SK-N-SH (cell line): Measurements from ENCODE around the gene E2F1. TPM values are rescaled to one million over a fixed set of nuclear protein-coding genes. Genes with fewer than 3 reads are reported as not detected.
A peak's percentile ranks its signal among the peaks of the same experiment; 100 is the strongest.

Source experiments
- CTCF ChIA-PET: fragments of 300-600, 350-600 bp; formaldehyde crosslinking; extraction: SDS; loops from one replicate; lab custom pipeline; 2021; lab: Yijun Ruan, JAX
- POLR2A ChIA-PET: fragments of 350-600 bp; sonication (Branson Sonifier 250); formaldehyde crosslinking; extraction: SDS; loops from one replicate; lab custom pipeline; 2020; ENCODE audit warnings: antibody characterized with exemption, inconsistent platforms; lab: Yijun Ruan, JAX
- DNase-seq: peaks from one replicate; pipeline ENCODE4 v3.0.0; 2012
- H2AFZ ChIP-seq: fragments of 200-600 bp; sonication (generic); 2 replicates; pipeline ENCODE4 v1.8.1; 2016; ENCODE audit warnings: antibody characterized with exemption, mild to moderate bottlenecking, low read depth
- H3F3A ChIP-seq: fragments of 200-600 bp; sonication (generic); replicated peaks from 2 replicates; pipeline ENCODE3; 2016; ENCODE audit warnings: antibody characterized with exemption, mild to moderate bottlenecking; ENCODE audit not compliant: insufficient read depth
- H3K27ac ChIP-seq, 2 experiments: fragments of 200-500 bp in 1 of 2; fragments of 200-600 bp in 1 of 2; sonication (Bioruptor generic) in 1 of 2; sonication (generic), shearing (Covaris generic) in 1 of 2; 2 replicates each; pipeline versions ENCODE4 v1.5.1 to v1.6.1; 2014 to 2016; ENCODE audit warnings: low read depth in 2 of 2, inconsistent platforms in 1 of 2, low read length in 1 of 2, mild to moderate bottlenecking in 1 of 2, mixed read lengths in 1 of 2
- H3K27me3 ChIP-seq: fragments of 200-600 bp; sonication (generic), shearing (Covaris generic); 2 replicates; pipeline ENCODE4 v1.6.1; 2016; ENCODE audit warnings: mixed run types; ENCODE audit not compliant: insufficient read depth
- H3K36me3 ChIP-seq, 2 experiments: fragments of 200-500 bp in 1 of 2; fragments of 200-600 bp in 1 of 2; sonication (Bioruptor generic) in 1 of 2; sonication (generic) in 1 of 2; replicated peaks in 1 of 2; 2 replicates each; pipeline versions ENCODE3 to v1.5.1; 2014 to 2016; ENCODE audit warnings: low read length in 1 of 2, mild to moderate bottlenecking in 1 of 2; ENCODE audit not compliant: insufficient read depth in 2 of 2, control insufficient read depth in 1 of 2
- H3K4me1 ChIP-seq, 2 experiments: fragments of 200-500 bp in 1 of 2; fragments of 200-600 bp in 1 of 2; sonication (Bioruptor generic) in 1 of 2; sonication (generic), shearing (Covaris generic) in 1 of 2; 2 replicates each; pipeline versions ENCODE4 v1.5.1 to v1.6.1; 2014 to 2016; ENCODE audit warnings: low read depth in 1 of 2, low read length in 1 of 2, mixed run types in 1 of 2; ENCODE audit not compliant: insufficient read depth in 2 of 2, control insufficient read depth in 1 of 2
- H3K4me2 ChIP-seq: fragments of 200-600 bp; sonication (generic), shearing (Covaris generic); 2 replicates; pipeline ENCODE4 v1.6.1; 2017; ENCODE audit warnings: mixed run types
- H3K4me3 ChIP-seq, 2 experiments: fragments of 200-500 bp in 1 of 2; fragments of 200-600 bp in 1 of 2; sonication (Bioruptor generic) in 1 of 2; sonication (generic), shearing (Covaris generic) in 1 of 2; 2 replicates each; pipeline versions ENCODE4 v1.5.1 to v1.8.1; 2014 to 2016; ENCODE audit warnings: low read depth in 2 of 2, inconsistent platforms in 1 of 2, low read length in 1 of 2, mild to moderate bottlenecking in 1 of 2, mixed read lengths in 1 of 2, moderate library complexity in 1 of 2
- H3K79me2 ChIP-seq: fragments of 200-600 bp; sonication (generic); 2 replicates; pipeline ENCODE4 v1.8.1; 2017; ENCODE audit warnings: mild to moderate bottlenecking; ENCODE audit not compliant: insufficient read depth
- H3K9ac ChIP-seq: fragments of 200-600 bp; sonication (generic); 2 replicates; pipeline ENCODE4 v1.6.1; 2017; ENCODE audit warnings: mixed run types
- H3K9me2 ChIP-seq: fragments of 200-600 bp; sonication (generic); 2 replicates; pipeline ENCODE4 v1.6.1; 2017; ENCODE audit warnings: mixed run types
- H3K9me3 ChIP-seq: fragments of 200-600 bp; sonication (generic); 2 replicates; pipeline ENCODE4 v1.6.1; 2017; ENCODE audit warnings: mixed run types, mild to moderate bottlenecking, moderate library complexity
- H4K20me1 ChIP-seq: fragments of 200-600 bp; sonication (generic); 2 replicates; pipeline ENCODE4 v1.6.1; 2017; ENCODE audit warnings: mild to moderate bottlenecking, mixed run types; ENCODE audit not compliant: insufficient read depth
- CHD2 ChIP-seq: fragments of 150-350 bp; IDR thresholded peaks from 2 replicates; pipeline ENCODE4 v1.6.1; 2018; ENCODE audit warnings: low read length; ENCODE audit not compliant: partially characterized antibody
- CTCF ChIP-seq: fragments of 200-600 bp; sonication (generic); IDR thresholded peaks from 2 replicates; pipeline ENCODE4 v1.6.1; 2017; ENCODE audit warnings: antibody characterized with exemption, mild to moderate bottlenecking, moderate library complexity
- ELF1 ChIP-seq: IDR thresholded peaks from 2 replicates; pipeline ENCODE4 v1.4.0; 2012
- EZH2phosphoT487 ChIP-seq: fragments of 200-600 bp; sonication (generic); IDR thresholded peaks from 2 replicates; pipeline ENCODE4 v1.6.1; 2017; ENCODE audit warnings: low read depth, mixed run types, mild to moderate bottlenecking, antibody characterized with exemption, moderate library complexity, borderline replicate concordance
- FOSL2 ChIP-seq: IDR thresholded peaks from 2 replicates; pipeline ENCODE4 v1.4.0; 2012; ENCODE audit warnings: low read depth, mild to moderate bottlenecking, moderate library complexity, borderline replicate concordance
- FOXJ3 ChIP-seq: sonication (generic); formaldehyde crosslinking; IDR thresholded peaks from 2 replicates; pipeline ENCODE4 v1.5.1; 2020; ENCODE audit warnings: mild to moderate bottlenecking, missing genetic modification reagents
- GATA2 ChIP-seq: sonication (generic); formaldehyde crosslinking; IDR thresholded peaks from 2 replicates; pipeline ENCODE4 v1.5.0; 2020; ENCODE audit warnings: mild to moderate bottlenecking, missing genetic modification reagents
- IRF3 ChIP-seq: fragments of 150-350 bp; IDR thresholded peaks from 2 replicates; pipeline ENCODE4 v1.6.1; 2016; ENCODE audit warnings: mild to moderate bottlenecking, low read depth, low read length
- JUND ChIP-seq: IDR thresholded peaks from 2 replicates; pipeline ENCODE4 v1.4.0; 2012
- MXI1 ChIP-seq: IDR thresholded peaks from 2 replicates; pipeline ENCODE4 v1.6.1; 2012; ENCODE audit warnings: mild to moderate bottlenecking, low read depth, low read length, improper control_type of control experiment
- NRF1 ChIP-seq: IDR thresholded peaks from 2 replicates; pipeline ENCODE4 v1.6.1; 2012; ENCODE audit warnings: low read depth, mild to moderate bottlenecking, low read length
- POLR2AphosphoS5 ChIP-seq: IDR thresholded peaks from 2 replicates; pipeline ENCODE4 v1.6.1; 2012; ENCODE audit warnings: low read depth, low read length
- RFX5 ChIP-seq: IDR thresholded peaks from 2 replicates; pipeline ENCODE4 v1.6.1; 2012; ENCODE audit warnings: mild to moderate bottlenecking, improper control_type of control experiment, low read length
- RXRA ChIP-seq: IDR thresholded peaks from 2 replicates; pipeline ENCODE4 v1.4.0; 2012; ENCODE audit warnings: low read depth, mild to moderate bottlenecking, borderline replicate concordance
- SMC3 ChIP-seq: IDR thresholded peaks from 2 replicates; pipeline ENCODE4 v1.6.1; 2012; ENCODE audit warnings: low read depth, low read length, improper control_type of control experiment
- TCF12 ChIP-seq: IDR thresholded peaks from 2 replicates; pipeline ENCODE4 v1.4.0; 2012
- USF1 ChIP-seq: IDR thresholded peaks from 2 replicates; pipeline ENCODE4 v1.4.0; 2012; ENCODE audit warnings: low read depth, borderline replicate concordance
- YY1 ChIP-seq: IDR thresholded peaks from 2 replicates; pipeline ENCODE4 v1.4.0; 2012; ENCODE audit warnings: low read depth, mild to moderate bottlenecking
- WGBS: methylation state at CpG from one replicate; pipeline ENCODE4 v1.1.6; 2017; ENCODE audit warnings: low lambda C conversion rate; 5-methylcytosine and 5-hydroxymethylcytosine counted together
- polyA plus RNA-seq, 3 experiments: library from polyadenylated mRNA; depleted of rRNA; stranded (reverse); fragments of >200 nt; gene quantifications; 2 replicates each; pipeline ENCODE4 v1.2.3, GENCODE V29; 2012
- TF ChIP-seq, protein P1 (sequence below): IDR thresholded peaks from 2 replicates; pipeline ENCODE4; 2012

E2F1 gene
- polyA plus RNA-seq, 1 of the 3 experiments (the other 2 are of a cell fraction) = 15.0 TPM

DNA sequence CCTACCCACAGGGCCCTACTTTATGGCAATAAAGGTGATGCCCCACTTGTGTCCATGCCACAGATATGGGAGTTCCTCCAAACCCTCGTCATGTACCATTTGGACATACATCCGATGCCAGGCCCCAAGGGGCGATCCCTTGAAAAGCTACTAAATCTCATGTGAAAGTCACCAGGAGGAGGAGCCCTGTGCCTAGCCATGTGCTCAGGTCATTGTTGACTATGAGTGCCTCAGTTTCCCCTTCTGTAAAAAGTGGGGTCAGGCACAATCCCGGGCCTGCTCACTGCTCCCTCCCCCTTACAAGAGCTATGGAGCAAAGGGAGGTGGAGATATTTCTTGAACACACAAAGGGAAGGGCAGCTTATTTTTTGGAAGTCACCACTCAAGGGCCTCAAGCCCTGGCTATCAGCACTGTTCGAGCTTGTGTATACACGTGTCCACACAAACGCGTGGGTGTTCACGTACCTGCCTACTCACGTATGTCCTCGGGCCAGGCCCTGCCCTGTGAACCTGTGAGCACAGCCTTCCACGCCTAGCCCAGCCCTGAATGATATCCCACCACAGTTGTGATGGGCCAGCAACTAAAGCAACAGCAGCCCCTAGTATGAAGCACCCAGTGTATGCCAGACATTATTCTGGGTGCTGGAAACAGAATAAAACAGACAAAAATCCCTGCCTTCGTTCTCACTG lies 17.6 kb downstream of the E2F1 start:
- ChIA-PET POLR2A (interaction anchor here (0.8 to 1.2 kb wide), 5 partner anchors 15 to 225 kb away, joined by 3 read pairs; partner anchors contain the start of genes CBFA2T2 and SNTA1), CTCF (interaction anchor here (0.6 to 10.6 kb wide), 48 partner anchors 10 to 766 kb away, joined by 3 to 114 read pairs (median 4); partner anchors contain the start of genes CBFA2T2, CDK5RAP1, PXMP4 and SNTA1)
- Histone ChIP-seq H3K9ac (no peak overlapping the region), H3K4me3 (no peak overlapping the region), H3K9me2 (no peaks in the 10 kb centered on the region), H3F3A (peaks cover 25% of the 10 kb centered on the region), H4K20me1 (0 out of 2 replicates have a peak, but pooled peaks cover 4% of the 10 kb centered on the region), H2AFZ (no peak overlapping the region), H3K27ac (no peak overlapping the region), H3K27me3 (no peaks in the 10 kb centered on the region), H3K9me3 (no peaks in the 10 kb centered on the region), H3K4me1 (peaks cover 8 to 49% of the 10 kb centered on the region in 2 experiments; a peak in 2 of 4 replicates), H3K36me3 (peaks cover 8 to 17% of the 10 kb centered on the region in 2 experiments), H3K79me2 (peaks cover 10% of the 10 kb centered on the region; the same call in 1 of the 2 replicates), H3K4me2 (no peak overlapping the region)
- no peak for DNase-seq
- TF ChIP-seq TCF12 = no peak
- TF ChIP-seq USF1 = no peak
- TF ChIP-seq JUND = no peak
- TF ChIP-seq CTCF = no peak
- TF ChIP-seq ELF1 = no peak
- no peak for TF ChIP-seq GATA2 (CRISPR knock-in tag)
- TF ChIP-seq POLR2AphosphoS5 = no peak
- no peak for TF ChIP-seq NRF1
- TF ChIP-seq SMC3 = no peak
- TF ChIP-seq YY1 = no peak
- no peak for TF ChIP-seq FOXJ3 (CRISPR knock-in tag)
- no peak for TF ChIP-seq FOSL2
- 87% methylated on average over 12 of the region's 13 CpGs for WGBS

DNA sequence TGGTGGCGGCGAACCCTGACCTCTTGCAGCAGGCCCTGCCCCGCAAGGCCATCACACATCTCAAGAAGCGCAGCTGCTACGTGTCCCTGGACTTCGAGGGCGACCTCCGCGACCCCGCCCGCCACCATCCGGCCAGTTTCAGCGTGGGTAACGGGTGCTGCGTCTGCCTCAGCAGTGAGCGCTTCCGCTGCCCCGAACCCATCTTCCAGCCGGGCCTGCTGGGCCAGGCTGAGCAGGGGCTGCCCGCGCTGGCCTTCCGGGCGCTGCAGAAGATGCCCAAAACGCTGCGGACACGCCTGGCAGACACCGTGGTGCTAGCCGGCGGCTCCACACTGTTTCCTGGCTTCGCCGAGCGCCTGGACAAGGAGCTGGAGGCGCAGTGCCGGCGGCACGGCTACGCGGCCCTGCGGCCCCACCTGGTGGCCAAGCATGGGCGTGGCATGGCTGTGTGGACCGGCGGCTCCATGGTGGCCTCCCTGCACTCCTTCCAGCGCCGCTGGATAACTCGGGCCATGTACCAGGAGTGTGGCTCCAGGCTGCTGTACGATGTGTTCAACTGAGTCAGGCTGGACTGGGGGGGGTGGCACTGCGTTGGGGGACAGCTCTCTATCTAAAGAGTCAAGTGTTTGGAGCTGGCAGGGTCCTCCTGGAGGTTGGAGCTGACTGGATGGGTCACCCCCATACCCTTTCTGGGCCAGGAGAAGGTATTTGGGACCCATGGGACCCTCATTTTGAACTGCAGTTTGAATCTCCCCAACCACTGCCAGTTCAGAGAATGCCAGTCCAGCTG lies 18.3 kb downstream of the E2F1 start:
- 0 out of 2 replicates have a peak, but pooled peaks cover 4% of the 10 kb centered on the region for H4K20me1 ChIP-seq
- no peaks in the 10 kb centered on the region for H3K27me3 ChIP-seq
- DNase-seq = peak; percentile 92
- peaks cover 8 to 17% of the 10 kb centered on the region in 2 experiments for H3K36me3 ChIP-seq
- peak overlapping the region; percentile 41 to 52; a peak in 2 of 4 replicates for H3K4me3 ChIP-seq
- H3K9me2 ChIP-seq = no peaks in the 10 kb centered on the region
- CTCF ChIA-PET = interaction anchor here (0.6 to 10.6 kb wide), 66 partner anchors 8 to 766 kb away, joined by 3 to 114 read pairs (median 4); partner anchors contain the start of genes CBFA2T2, CDK5RAP1, PXMP4 and SNTA1
- H3K9me3 ChIP-seq = no peaks in the 10 kb centered on the region
- peak overlapping the region in 1 of 2 experiments; percentile 54; a peak in 1 of 4 replicates for H3K27ac ChIP-seq
- H3K4me2 ChIP-seq = peak overlapping the region; percentile 75; the same call in 1 of the 2 replicates
- WGBS = 60% methylated on average over 11 of the region's 47 CpGs
- POLR2A ChIA-PET = interaction anchor here (0.8 to 1.6 kb wide), 9 partner anchors 14 to 224 kb away, joined by 3 to 5 read pairs (median 3); partner anchors contain the start of genes CBFA2T2 and SNTA1
- H3K79me2 ChIP-seq = peaks cover 4% of the 10 kb centered on the region; the same call in 1 of the 2 replicates
- peaks cover 7 to 45% of the 10 kb centered on the region in 2 experiments; a peak in 2 of 4 replicates for H3K4me1 ChIP-seq
- peaks cover 25% of the 10 kb centered on the region for H3F3A ChIP-seq
- H3K9ac ChIP-seq = no peak overlapping the region
- no peak overlapping the region for H2AFZ ChIP-seq
- TF ChIP-seq USF1 (no peak), FOSL2 (no peak), GATA2 (CRISPR knock-in tag) (no peak), RFX5 (no peak), ELF1 (no peak), RXRA (no peak), IRF3 (no peak), EZH2phosphoT487 (no peak), CHD2 (peak; percentile 23), MXI1 (peak; percentile 18; the same call in 1 of the 2 replicates)
- TF ChIP-seq, protein P1, sequence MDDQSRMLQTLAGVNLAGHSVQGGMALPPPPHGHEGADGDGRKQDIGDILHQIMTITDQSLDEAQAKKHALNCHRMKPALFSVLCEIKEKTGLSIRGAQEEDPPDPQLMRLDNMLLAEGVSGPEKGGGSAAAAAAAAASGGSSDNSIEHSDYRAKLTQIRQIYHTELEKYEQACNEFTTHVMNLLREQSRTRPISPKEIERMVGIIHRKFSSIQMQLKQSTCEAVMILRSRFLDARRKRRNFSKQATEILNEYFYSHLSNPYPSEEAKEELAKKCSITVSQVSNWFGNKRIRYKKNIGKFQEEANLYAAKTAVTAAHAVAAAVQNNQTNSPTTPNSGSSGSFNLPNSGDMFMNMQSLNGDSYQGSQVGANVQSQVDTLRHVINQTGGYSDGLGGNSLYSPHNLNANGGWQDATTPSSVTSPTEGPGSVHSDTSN = no peak
